ENCODE data around the gene DNAJC18.
"Not testable (repeated sequence)": the region's sequence is repeated elsewhere in the genome, so short reads cannot be mapped to it uniquely, and the experiment has no call there.

Gene DNAJC18

DNA sequence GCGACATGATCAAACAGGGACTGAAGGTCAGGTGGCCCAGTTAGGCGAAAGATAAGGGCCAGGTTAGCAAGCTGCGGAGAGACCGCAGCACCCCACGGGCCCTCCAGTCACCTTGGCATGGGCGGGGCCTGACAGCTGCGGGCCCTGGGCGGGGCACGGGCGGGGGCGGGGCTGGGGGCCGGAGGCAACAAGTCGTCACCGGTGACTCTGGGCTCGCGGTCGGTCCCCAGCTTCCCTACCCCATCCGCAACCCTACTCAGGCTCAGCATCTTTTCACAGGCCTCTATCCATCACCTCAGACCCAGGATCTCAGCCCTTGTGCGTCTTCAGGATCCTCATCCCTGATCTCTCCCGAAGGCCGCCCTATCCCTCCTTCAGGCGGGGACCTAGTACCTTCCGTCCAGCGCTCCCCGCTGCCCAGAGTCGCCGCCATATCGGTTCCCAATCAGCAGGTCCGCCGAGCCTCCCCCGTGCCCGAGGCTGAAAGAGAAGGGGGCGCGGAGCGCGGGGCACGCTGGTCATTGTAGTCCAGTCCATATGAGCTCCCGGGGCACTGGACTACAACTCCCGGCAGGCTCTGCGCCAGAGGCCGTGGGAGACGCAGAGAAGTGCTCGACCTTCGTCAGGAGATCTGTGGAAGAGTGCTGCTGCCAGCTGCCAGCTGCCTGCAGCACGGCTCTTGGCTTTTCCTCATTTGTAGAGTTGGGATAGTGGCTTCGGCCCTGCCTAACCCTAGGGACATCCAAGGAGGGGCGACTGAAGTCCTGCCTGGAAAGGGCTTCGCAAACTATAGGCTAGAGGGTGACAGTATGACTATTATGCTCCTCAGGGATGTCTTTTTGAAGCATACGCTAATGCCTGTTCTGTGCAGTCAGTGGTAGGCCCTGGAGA, at the start of gene DNAJC18:
Gene DNAJC18 (minus strand): TSS at position 513 of the 891 bp plus-strand sequence. CDS start 80 bp downstream, at position 433.
- DNase-seq = peak; percentile 90

DNA sequence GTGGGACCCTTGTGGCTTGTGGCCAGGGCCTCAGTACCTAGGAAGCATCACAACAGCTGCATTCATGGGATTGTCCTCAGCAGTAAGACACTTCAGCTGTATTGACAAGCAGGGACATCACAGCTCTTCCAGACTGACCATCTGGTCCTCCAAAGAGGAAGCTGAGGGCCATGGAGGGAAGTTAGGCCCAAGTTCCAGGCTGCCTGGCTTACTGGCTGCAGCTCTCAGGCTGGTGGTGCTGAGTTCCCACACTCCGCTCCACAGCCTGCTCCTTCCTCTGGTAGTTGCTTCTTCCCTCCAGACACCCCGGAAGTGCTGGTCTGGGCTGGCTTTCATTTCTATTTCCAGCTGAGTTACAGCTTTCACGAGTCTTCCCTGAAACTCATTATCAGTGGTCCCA, 48.9 kb upstream of the DNAJC18 start:
- DNase-seq = no peak

DNA sequence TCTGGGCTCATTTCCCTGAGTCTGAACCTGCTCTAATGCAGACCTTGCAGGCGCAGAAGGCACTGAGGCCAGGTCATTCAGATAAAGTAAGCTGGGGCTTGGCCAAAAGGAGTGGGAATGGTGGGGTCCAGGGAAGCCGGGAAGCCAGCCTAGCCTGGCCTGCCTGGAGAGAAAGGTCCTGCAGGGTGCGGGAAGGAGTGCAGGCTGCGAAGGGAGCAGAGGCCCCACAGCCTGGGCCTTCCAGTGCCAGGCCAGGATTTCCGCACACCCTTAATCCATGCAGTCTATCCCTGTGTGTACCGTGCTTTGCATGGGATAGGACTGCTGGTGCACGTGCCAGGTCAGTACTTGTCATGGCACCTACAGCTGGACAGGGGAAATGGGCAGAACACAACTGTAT, 46.9 kb upstream of the DNAJC18 start:
- no peak for DNase-seq

DNA sequence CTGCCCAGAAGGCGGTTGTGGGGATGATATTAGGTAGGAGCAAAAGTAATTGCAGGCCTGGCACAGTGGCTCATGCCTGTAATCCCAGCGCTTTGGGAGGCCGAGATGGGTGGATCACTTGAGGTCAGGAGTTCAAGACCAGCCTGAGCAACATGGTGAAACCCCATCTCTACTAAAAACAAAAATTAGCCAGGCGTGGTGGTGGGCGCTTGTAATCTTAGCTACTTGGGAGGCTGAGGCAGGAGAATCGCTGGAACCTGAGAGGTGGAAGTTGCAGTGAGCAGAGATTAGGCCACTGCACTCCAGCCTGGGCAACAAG, 43.5 kb upstream of the DNAJC18 start:
- DNase-seq = not testable (repeated sequence)

DNA sequence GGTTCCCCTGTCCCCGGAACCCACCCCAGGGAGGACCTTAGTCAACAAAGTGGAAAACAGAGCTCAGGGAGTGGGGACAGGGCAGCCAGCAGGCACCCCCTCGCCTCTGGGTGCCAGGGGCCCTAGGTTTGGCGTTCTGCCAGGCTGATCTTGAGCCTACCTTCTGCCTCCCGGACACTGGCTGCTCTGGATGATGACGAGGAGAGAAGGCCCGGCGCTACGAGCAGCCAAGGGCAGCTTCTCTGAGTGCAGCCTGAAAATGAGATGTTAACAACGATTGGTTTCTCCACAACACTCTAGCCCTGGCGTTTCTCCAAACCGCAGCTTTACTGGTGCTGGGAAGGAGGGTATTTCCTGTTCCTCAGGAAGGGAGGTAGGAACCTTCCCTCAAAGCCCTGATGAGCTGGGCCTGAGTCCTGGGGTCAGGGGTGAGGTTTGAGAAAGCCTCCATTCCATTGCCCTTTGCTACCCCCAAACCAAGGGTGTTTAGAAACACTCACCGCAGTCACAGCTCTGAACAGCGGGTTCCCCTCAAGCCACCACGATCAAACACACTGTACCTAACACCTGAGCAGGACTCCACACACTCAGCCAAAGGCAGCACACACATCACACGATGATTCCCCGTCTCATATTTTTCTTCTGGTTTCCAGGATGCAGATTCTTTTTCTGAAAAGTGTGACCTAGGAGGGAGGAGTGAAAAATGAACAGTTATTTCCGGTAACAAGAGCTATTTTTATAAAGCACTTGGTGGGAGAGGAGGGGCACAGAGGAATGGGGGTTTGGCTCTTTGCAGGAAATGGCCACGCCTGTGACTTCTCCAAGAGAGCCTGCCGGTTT, 42.9 kb upstream of the DNAJC18 start, which contains the start of gene STING1:
Gene STING1 (minus strand): TSS at position 709 of the 840 bp plus-strand sequence. CDS start 1,054 bp downstream, outside the sequence.
- no peak for DNase-seq

DNA sequence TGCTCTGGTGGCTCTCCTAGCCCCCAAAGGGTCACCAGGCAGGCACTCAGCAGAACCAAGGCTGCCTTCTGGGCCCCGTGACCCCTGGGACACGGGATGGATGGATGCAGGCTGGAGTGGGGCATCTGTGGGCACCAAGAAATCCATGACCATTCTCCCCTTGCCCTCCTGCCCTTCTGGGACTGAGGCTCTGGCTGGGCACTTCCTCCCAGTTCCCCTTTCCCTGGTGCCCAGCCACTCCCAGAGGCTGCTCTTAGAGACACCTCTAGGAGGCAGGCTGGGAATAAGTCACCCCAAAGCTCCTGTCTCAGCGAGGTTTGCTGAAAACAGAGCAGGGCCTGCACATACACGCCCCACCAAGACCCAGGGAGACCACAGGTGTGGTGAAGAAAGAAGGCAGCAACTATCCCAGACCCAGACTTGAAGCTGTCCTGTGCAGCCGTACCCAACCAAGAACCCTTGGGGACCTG, 42.3 kb upstream of the DNAJC18 start:
- no peak for DNase-seq

DNA sequence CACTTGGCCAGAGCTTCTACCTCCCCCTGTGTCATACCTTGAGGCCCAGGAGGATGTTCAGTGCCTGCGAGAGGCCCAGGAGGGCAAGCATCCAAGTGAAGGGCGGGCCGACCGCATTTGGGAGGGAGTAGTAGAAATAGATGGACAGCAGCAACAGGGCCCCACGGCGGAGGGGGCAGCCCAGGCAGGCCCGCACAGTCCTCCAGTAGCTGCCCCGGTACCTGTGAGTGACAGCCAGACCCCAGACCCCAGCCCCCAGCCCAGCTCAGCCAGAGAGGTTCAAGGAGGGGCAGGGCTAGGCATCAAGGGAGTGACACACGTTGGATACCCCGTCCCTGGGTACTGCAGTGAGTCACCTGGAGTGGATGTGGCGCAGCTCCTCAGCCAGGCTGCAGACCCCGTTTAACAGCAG, 41.8 kb upstream of the DNAJC18 start:
- DNase-seq = no peak

DNA sequence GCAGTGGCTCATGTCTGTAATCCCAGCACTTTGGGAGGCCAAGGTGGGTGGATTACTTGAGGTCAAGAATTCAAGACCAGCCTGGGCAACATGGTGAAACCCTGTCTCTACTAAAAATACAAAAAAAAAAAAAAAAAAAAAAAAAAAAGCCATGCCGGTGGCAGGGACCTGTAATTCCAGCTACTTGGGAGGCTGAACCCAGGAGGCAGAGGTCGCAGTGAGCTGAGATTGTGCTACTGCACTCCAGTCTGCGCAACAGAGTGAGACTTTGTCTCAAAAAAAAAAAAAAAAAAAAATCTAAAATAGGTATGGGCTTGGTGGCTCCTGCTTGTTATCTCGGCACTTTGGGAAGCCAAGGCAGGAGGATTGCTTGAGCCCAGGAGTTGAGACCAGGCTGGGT, 40.4 kb upstream of the DNAJC18 start:
- DNase-seq = not testable (repeated sequence)

DNA sequence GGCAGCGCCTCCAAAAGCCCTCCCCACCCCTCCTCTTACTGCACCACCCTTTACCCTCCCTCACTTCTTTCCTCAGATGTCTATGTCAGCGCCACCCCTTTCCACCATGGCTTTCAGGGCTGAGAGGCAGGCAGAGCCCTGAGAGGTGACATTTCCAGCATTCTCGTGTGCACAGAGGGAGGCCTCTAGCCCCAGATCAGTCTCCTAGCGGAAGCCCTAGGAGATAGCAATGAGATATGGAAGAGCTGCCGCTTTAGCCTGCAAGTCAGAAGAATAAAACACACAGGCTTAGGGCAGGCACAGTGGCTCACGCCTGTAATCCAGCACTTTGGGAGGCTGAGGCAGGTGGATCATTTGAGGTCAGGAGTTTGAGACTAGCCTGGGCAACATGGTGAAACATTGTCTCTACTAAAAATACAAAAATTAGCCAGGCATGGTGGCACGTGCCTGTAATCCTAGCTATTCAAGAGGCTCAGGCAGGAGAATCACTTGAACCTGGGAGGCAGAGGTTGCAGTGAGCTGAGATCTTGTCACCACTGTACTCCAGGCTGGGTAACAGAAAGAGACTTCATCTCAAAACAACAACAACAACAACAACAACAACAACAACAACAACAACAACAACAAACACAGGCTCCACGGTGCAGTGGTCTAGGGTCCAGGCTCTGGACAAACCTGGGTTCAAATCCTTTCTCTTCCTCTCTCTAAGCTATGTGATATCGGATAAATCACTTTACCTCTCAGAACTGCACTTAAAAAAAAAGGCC, 39.5 kb upstream of the DNAJC18 start:
- not testable (repeated sequence) for DNase-seq

DNA sequence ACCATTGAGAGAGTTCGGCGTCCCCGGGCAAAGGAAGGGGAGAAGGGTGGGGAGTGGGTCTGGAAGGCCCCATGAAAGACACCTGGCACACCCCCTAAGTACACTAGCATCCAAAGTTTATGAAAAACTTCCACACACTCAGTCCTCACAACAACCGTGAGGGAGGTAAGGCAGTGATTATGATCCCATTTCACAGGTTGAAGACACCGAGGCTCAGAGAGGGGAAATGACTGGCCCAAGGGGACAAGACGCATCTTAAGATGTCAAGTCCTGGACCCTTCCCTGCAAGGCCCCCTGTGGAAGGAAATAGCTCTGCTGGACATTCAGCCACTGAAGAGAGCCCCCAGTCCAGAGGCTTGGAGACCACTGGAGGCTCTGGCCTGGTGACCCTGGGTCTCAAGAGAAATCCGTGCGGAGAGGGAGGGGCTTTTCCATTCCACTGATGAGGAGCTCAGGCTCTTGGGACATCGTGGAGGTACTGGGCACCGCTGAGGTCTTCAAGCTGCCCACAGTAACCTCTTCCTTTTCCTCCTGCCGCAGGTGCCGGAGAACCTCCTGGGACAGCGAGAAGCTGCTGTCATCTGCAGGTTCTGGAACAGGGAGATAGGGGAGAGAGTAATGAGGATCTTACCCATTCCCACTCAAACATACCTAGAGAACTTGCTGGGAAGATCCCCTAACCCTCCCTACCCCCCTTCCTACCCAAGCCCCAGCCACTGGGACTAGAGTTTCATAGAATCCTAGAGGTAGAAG, 36.7 kb upstream of the DNAJC18 start:
- DNase-seq = no peak

DNA sequence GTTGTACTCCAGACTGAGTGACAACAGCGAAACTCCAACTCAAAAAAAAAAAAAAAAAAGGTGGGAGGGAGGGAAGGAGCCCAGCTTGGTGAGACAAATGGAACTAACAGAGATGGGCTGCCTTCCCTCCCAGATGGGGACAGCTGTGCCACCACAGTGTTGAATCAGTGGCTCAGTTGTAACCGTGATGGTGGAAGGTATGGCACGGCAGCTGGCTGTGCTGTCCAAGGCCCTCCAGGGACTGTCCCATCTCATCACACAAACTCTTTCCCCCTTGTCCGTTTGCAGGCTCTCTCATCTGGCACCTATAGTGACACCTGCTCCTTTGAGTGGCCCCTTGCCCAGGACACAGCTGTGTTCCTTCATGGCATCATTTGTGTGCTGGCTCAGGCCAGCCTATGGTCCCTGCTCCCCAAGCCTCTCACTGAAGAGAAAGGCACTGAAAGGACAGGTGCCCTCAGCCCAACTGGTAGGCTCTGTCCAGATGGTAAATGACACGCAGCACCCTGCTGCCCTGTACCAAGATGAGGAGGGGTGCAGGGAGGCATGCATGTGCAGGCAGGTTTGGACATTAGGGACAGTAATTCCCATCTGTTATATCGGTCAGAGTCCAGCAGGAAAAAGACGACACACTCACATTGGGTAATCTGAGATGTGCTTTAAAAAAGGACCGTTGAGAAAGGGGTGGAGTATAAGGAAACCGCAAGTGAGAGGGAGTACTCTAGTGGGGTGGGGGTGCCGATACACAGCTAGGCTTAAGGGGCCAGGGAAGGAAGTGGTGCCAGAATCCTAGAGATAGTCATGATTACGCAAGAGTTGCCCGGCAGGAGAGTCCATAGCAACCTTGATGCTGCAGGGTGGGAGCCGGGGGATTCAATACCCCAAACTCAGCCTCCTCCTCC, 35.8 kb upstream of the DNAJC18 start:
- DNase-seq = no peak

DNA sequence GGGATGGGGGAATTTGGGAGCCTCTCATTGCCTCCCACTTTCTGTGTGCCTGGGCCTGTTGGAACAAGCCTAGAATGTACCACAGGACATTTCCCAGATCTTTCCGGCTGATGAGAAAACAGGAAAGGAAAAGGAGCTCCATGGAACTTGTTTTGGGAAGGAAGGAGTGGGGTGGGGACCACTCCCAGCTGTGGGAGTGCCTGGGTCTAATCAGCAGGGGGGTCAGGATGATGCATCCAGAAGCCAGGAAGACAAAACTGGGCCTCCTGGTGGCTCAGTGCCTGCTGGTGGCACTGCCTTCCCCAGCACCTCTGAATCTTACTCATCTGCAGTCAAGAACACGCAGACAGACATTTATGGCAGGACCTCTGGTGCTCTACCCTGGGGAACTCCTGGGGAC, 34.2 kb upstream of the DNAJC18 start:
- no peak for DNase-seq

DNA sequence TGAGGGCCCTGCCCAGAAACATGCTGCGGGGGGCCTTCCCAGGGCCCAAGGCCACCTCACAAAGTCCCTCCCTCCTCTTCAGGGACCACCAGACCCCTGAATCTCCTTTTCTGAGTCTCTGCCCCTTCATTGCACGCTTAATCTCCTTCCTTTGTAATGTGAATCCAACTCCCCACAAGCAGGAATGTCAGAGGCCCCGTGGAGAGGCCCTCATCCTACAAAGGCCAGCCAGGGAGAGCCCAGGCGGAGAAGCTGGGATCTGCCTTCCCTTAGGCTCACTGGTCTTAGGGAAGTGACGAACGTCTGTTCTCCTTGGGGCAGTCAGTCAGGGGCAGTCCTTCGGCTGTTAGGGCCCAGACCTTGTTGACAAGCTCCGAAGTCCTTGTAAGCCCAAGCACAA, 33.8 kb upstream of the DNAJC18 start:
- no peak for DNase-seq

DNA sequence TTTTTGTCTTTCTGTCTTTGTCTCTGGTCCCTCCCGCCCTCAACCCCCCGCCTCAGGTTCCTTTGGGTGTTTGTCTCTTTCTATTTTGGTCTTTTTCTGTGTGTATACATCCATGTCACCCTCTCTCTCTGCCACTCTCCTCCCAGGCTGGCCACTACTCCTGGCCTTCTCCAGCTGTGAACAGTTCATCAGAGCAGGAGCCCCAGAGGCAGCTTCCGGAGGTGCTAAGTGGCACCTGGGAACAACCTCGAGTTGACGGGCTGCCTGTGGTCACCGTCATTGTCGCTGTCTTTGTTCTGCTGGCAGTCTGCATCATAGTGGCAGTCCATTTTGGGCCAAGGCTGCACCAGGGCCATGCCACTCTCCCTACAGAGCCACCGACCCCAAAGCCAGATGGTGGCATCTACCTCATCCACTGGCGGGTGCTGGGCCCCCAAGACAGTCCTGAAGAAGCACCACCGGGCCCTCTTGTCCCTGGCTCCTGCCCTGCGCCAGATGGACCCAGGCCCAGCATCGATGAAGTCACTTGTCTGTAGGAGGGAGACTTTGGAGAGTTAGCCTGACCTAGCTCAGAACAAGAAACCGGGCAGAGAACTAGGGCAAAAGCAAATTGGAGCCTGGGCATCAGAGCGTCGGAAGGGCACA, 33.2 kb upstream of the DNAJC18 start:
- DNase-seq = no peak

DNA sequence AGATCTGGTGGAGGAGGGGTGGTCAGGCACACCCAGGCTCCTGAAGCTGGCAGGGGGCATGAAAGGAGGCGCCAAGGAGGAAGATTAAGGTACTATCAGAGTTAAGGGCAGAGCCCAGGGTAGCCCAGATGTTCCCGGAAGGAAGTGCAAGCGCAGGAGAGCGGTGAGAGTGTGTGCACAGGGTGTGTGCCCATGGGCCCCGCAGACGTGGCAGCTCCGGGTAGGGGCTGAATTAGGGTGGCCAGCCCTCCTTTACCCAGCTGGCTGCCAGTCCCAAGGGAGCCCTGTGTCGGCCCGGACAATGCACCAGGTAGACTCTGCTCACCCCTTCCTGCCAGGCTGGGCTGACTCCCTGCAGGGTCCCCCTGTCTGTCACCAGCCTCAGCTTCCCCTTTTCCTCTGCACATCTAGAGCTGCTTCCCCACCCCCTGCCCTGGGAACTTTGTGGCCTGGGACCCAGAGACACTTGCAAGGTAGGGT, 31.5 kb upstream of the DNAJC18 start, which contains the start of gene SMIM33:
Gene SMIM33 (plus strand): TSS at position 184 of the 480 bp plus-strand sequence. CDS start 118 bp downstream, at position 302.
- no peak for DNase-seq

DNA sequence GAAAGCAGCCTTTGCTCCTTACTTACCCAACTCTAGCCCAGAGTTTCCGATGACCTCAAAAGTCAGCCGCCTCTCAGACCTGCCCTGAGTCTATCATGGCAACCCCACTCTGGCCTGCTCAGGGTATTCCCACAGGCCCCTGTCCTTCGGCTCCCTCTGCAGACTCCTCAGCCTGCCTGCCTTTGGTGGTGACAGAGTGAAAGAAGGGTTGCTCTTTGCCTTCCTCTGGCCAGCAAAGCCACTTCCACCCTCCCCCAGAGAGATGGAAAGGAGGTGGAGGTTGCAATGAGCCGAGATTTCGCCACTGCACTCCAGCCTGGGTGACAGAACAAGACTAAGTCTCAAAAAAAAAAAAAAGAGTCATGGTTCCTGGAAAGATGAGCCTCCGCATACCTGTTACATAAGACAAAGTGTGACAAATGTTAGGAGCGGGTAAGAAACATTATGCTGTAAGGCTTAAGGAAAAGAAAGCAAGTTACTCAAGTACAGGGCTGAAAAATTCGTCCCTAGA, 29.2 kb upstream of the DNAJC18 start:
- no peak for DNase-seq

DNA sequence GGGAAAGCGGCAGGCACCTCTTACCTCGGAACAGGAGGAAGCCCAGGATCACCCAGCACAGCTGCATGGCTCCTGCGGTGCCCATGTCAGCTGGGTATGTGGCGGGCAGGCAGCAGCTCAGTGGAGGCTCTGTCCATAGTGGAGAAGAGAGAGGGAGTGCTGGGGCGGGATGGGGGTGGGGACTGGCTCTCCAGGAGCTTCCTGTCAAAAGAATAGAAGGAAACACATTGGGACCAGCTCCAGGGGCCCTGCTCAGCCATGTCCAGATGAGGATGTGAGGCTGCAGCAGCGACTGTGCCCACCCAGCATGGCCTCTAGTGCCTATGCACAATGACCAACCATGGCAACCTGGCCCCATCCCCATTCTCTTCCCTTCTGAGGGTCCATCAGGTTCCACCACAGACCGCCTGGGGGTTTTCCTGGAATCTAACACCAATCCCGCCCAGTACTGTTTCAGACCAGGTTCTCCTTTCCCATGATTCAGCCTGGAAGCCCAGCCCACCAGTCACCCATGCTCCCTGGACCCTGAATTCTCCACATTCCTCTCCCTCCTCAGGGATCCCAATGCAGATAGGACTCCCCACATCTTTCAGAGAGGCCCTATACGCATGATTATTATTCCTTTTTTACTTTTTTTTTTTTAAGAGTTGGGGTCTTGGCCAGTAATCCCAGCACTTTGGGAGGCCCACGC, 23.4 kb upstream of the DNAJC18 start, which contains the start of gene ECSCR:
Gene ECSCR (minus strand): TSS at position 158 of the 691 bp plus-strand sequence. CDS start 73 bp downstream, at position 85.
- no peak for DNase-seq

DNA sequence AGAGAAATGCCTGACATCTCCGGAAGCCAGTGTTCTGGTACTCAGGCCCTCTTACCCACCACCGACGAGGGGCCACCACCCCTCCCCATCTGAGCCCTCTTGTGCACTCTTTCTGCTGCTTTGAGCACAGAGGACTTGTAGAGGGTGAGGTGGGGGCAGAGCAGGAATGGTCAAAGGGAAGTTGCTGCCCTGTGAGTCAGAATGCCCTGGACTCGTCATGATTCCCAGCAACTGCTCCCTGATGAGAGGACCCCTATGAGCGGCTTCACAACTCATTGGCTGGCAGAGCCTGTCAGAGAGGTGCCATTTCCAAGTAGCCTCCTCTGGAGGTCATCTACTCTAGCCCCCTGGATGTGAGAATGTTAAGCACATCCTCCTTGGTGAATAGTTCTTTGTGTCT, 22.4 kb upstream of the DNAJC18 start:
- no peak for DNase-seq

DNA sequence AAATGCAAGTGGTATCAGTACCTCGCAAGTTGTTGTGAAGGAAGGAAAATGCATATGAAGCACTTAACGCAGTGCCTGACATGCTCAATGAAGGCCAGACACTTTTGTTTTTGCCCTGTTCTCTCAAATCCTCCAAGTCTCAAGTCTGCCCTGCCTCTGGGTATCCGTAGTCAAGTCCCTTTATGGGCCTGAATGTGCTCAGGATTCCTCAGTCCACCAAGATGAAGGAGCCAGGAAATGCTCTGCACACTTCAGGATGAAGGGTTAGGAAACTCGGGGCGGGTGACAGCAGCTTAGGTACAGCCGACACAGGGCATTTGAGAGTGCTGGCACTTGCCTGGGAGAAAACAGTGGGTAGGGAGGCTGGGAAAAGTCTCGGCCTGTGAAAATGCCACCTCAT, 21.9 kb upstream of the DNAJC18 start:
- no peak for DNase-seq
